ENCODE results near the gene GNPDA1. TPM values are rescaled to one million over a fixed set of nuclear protein-coding genes. Genes with fewer than 3 reads are reported as not detected.
A peak's percentile ranks its signal among the peaks of the same experiment; 100 is the strongest.

The GNPDA1 gene
- total and polyA plus RNA-seq, 9 of the 15 experiments (the other 6 are each of a cell fraction or from before 2014, with no cell fraction given), result 14.1 to 145 (median 52.2) TPM

- BruUV-seq (replicated peaks), result no TSS peak
Observed at GRCh38 chr5:142020122-142020659, 7.4 kb upstream of the GNPDA1 start.

More at GRCh38 chr5:142020122-142020659, 7.4 kb upstream of the GNPDA1 start:
- H3K9ac ChIP-seq (ENCODE audit: insufficient read depth in 1 of 2, low read depth in 2 of 2, low read length in 2 of 2), result no peak overlapping the region
- ChIA-PET POLR2A (interaction anchor here (0.6 kb wide), 1 partner anchor 328 kb away, joined by 5 read pairs; no protein-coding TSS in a partner anchor), CTCF (ENCODE audit: low intra/inter-chr PET ratio) (interaction anchor here (0.6 kb wide), 1 partner anchor 1831 kb away, joined by 4 read pairs; no protein-coding TSS in a partner anchor)
- peaks cover 3% of the 10 kb centered on the region; the same call in 1 of the 2 replicates for H3K9me3 ChIP-seq (replicated peaks; ENCODE audit: control insufficient read depth, insufficient read depth, low read depth, low read length)
- H3K27me3 ChIP-seq (ENCODE audit: control insufficient read depth in 2 of 2, insufficient read depth in 2 of 2, low read length in 2 of 2), result no peaks in the 10 kb centered on the region
- no peak for ATAC-seq
- no peak overlapping the region for H3K27ac ChIP-seq (ENCODE audit: extremely low read depth, low read depth, low read length)
- in situ Hi-C loops (cut with MboI) (no loop called here), intact Hi-C loops (cut with micrococcal nuclease) (no loop called here)
- H3K36me3 ChIP-seq (ENCODE audit: control insufficient read depth, insufficient read depth, low read length), result no peaks in the 10 kb centered on the region
- peak; percentile 82 for TF ChIP-seq ZNF146 (CRISPR knock-in tag; IDR thresholded peaks at IDR 0.05; ENCODE audit: unreplicated experiment)
- TF ChIP-seq SUPT5H (IDR thresholded peaks at IDR 0.05), result no peak
- no peak for TF ChIP-seq TAF7 (tag; IDR thresholded peaks at IDR 0.05)
- no peak for TF ChIP-seq NFYB (IDR thresholded peaks at IDR 0.05; ENCODE audit: extremely low read depth, insufficient read length)
- no peak for TF ChIP-seq ZFP1 (CRISPR knock-in tag; IDR thresholded peaks at IDR 0.05)
- TF ChIP-seq BCOR (IDR thresholded peaks at IDR 0.05), result 0 out of 2 replicates have a peak, but pooled peaks have one; percentile 16
- TF ChIP-seq DEAF1 (CRISPR knock-in tag; IDR thresholded peaks at IDR 0.05), result no peak
- peak; percentile 52 for TF ChIP-seq RBM25 (IDR thresholded peaks at IDR 0.05; ENCODE audit: low read depth, low read length, severe bottlenecking)
- no peak for TF ChIP-seq HMBOX1 (IDR thresholded peaks at IDR 0.05)
- TF ChIP-seq TAF15 (IDR thresholded peaks at IDR 0.05; ENCODE audit: low read depth, low read length), result no peak
- no peak overlapping the region for H3K4me3 ChIP-seq
- H3K79me2 ChIP-seq (ENCODE audit: control insufficient read depth, insufficient read depth, low read length), result no peaks in the 10 kb centered on the region
- no peaks in the 10 kb centered on the region for H4K20me1 ChIP-seq (replicated peaks; ENCODE audit: control insufficient read depth, insufficient read depth, low read length)
- H3K9me1 ChIP-seq (ENCODE audit: control insufficient read depth, insufficient read depth, low read length), result no peaks in the 10 kb centered on the region
- no peak overlapping the region for H3K4me2 ChIP-seq (ENCODE audit: insufficient read depth, low read length)
- H3K4me1 ChIP-seq (replicated peaks in 1 of 2; ENCODE audit: control insufficient read depth in 2 of 2, insufficient read depth in 2 of 2, low read length in 2 of 2), result peaks cover 4 to 11% of the 10 kb centered on the region in 2 experiments
- no peak for FAIRE-seq
- no peak overlapping the region for H2AFZ ChIP-seq (ENCODE audit: low read depth, low read length)
- DNase-seq (ENCODE audit: extremely low read depth in 1 of 4, low spot score in 3 of 4), result no peak
- 14% methylated on average over 1 of the region's 1 CpG for WGBS (ENCODE audit: insufficient coverage, low coverage, missing lambda C conversion rate)
